ENCODE measurements around the gene TNS1. TPM values are rescaled to one million over a fixed set of nuclear protein-coding genes. Genes with fewer than 3 reads are reported as not detected.
A peak's percentile ranks its signal among the peaks of the same experiment; 100 is the strongest.

Gene TNS1
- polyA plus RNA-seq, 1 of the 3 experiments (the other 2 are of a cell fraction): 12.1 TPM

GRCh38 chr2:218033208-218033589 lies 30.4 kb upstream of the TNS1 start:
- H3K79me2 ChIP-seq (ENCODE audit: insufficient read depth): no peaks in the 10 kb centered on the region
- no peak for DNase-seq
- no peak overlapping the region for H3K27ac ChIP-seq (ENCODE audit: low read depth in 2 of 2, low read length in 1 of 2)
- no peak overlapping the region for H3K4me2 ChIP-seq
- no peaks in the 10 kb centered on the region for H3K27me3 ChIP-seq (ENCODE audit: insufficient read depth)
- WGBS (ENCODE audit: low lambda C conversion rate): 60% methylated on average over 1 of the region's 1 CpG
- H3K9ac ChIP-seq: no peak overlapping the region
- H3K4me1 ChIP-seq (ENCODE audit: control insufficient read depth in 1 of 2, insufficient read depth in 2 of 2, low read depth in 1 of 2, low read length in 1 of 2): peaks cover 0 to 24% of the 10 kb centered on the region in 2 experiments; a peak in 1 of 4 replicates
- H2AFZ ChIP-seq (ENCODE audit: low read depth): no peak overlapping the region
- no peaks in the 10 kb centered on the region for H3F3A ChIP-seq (replicated peaks; ENCODE audit: insufficient read depth)
- H3K9me3 ChIP-seq: no peaks in the 10 kb centered on the region
- TF ChIP-seq RFX5 (IDR thresholded peaks at IDR 0.05; ENCODE audit: low read length) (no peak), ELF1 (IDR thresholded peaks at IDR 0.05) (no peak), USF1 (IDR thresholded peaks at IDR 0.05; ENCODE audit: borderline replicate concordance, low read depth) (no peak)
- TF ChIP-seq, protein P1, sequence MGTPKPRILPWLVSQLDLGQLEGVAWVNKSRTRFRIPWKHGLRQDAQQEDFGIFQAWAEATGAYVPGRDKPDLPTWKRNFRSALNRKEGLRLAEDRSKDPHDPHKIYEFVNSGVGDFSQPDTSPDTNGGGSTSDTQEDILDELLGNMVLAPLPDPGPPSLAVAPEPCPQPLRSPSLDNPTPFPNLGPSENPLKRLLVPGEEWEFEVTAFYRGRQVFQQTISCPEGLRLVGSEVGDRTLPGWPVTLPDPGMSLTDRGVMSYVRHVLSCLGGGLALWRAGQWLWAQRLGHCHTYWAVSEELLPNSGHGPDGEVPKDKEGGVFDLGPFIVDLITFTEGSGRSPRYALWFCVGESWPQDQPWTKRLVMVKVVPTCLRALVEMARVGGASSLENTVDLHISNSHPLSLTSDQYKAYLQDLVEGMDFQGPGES (IDR thresholded peaks at IDR 0.05; ENCODE audit: low read depth, low read length): no peak
- ChIA-PET POLR2A (interaction anchor here (1.1 to 1.7 kb wide), 2 partner anchors 17 to 29 kb away, joined by 4 to 5 read pairs; no protein-coding TSS in a partner anchor), CTCF (interaction anchor here (0.8 to 7.6 kb wide), 23 partner anchors 9 to 256 kb away, joined by 3 to 161 read pairs (median 4); partner anchors contain the start of gene RUFY4)
- no peaks in the 10 kb centered on the region for H4K20me1 ChIP-seq (ENCODE audit: insufficient read depth)
- H3K9me2 ChIP-seq: no peaks in the 10 kb centered on the region
- H3K36me3 ChIP-seq (replicated peaks in 1 of 2; ENCODE audit: control insufficient read depth in 1 of 2, insufficient read depth in 2 of 2, low read length in 1 of 2): no peaks in the 10 kb centered on the region
- H3K4me3 ChIP-seq (ENCODE audit: low read depth in 2 of 2, low read length in 1 of 2): no peak overlapping the region

DNA sequence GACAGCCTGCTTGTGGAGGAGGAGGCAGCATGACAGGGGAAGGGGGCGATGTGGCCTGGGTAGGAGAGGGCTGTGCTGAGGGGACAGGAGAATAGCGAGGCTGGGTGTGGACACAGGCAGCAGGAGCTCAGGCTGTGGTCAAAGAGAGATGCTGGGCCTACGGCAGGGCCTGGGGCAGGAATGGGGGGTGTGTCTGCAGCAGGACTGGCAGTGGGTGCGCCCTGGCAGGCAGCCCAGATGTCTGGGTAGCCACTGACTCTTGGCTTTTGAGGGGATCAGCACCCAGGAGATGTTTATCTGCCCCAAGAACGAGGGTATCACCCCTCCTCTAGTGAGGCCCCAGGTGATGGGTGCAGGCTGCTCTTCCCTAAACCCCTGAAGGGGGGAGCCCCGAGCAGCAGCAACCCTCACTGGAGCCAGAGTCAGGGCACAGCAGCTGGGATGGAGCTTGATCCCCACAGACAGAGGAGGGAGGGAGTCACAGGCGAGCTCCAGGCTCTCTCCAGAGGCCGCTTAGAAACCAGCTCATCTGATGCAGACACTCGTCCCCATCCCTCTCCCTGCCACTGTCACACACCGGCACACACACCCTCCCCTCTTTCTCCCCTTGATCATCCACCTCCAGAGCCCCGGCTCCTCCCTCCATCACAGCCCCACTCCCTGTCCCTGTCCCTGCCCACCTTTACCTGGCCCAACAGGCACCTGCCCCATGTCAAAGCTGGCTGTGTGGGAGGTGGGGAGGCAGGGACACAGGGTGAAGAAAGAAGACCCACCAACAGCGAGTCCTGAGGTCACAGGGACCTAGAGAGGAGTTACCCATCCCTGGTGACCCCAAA lies 29.8 kb upstream of the TNS1 start:
- POLR2A ChIA-PET: interaction anchor here (0.8 to 1.7 kb wide), 4 partner anchors 16 to 100 kb away, joined by 4 to 5 read pairs (median 4); no protein-coding TSS in a partner anchor
- Histone ChIP-seq H4K20me1 (ENCODE audit: insufficient read depth) (no peaks in the 10 kb centered on the region), H3K9me3 (no peaks in the 10 kb centered on the region), H3K4me2 (no peak overlapping the region), H3K9ac (no peak overlapping the region), H3K36me3 (replicated peaks in 1 of 2; ENCODE audit: control insufficient read depth in 1 of 2, insufficient read depth in 2 of 2, low read length in 1 of 2) (no peaks in the 10 kb centered on the region), H3K4me3 (ENCODE audit: low read depth in 2 of 2, low read length in 1 of 2) (no peak overlapping the region), H3K9me2 (no peaks in the 10 kb centered on the region), H3K27me3 (ENCODE audit: insufficient read depth) (no peaks in the 10 kb centered on the region), H3K27ac (ENCODE audit: low read depth in 2 of 2, low read length in 1 of 2) (peak overlapping the region in 1 of 2 experiments; percentile 66; a peak in 2 of 4 replicates), H2AFZ (ENCODE audit: low read depth) (no peak overlapping the region), H3K4me1 (ENCODE audit: control insufficient read depth in 1 of 2, insufficient read depth in 2 of 2, low read depth in 1 of 2, low read length in 1 of 2) (peaks cover 0 to 24% of the 10 kb centered on the region in 2 experiments; a peak in 1 of 4 replicates), H3K79me2 (ENCODE audit: insufficient read depth) (no peaks in the 10 kb centered on the region), H3F3A (replicated peaks; ENCODE audit: insufficient read depth) (no peaks in the 10 kb centered on the region)
- DNase-seq: peak; percentile 79
- WGBS (ENCODE audit: low lambda C conversion rate): 66% methylated on average over 9 of the region's 12 CpGs
- CTCF ChIA-PET: interaction anchor here (0.6 to 7.6 kb wide), 21 partner anchors 10 to 255 kb away, joined by 3 to 161 read pairs (median 4); partner anchors contain the start of gene RUFY4
- TF ChIP-seq RCOR1 (IDR thresholded peaks at IDR 0.05; ENCODE audit: low read length): no peak
- peak; percentile 55; the same call in 1 of the 2 replicates for TF ChIP-seq GATA2 (CRISPR knock-in tag; IDR thresholded peaks at IDR 0.05)
